ENCODE data around the gene DYSF. TPM values are rescaled to one million over a fixed set of nuclear protein-coding genes. Genes with fewer than 3 reads are reported as not detected.

Gene DYSF
- total and polyA plus RNA-seq, 2 donors (not counting 3 experiments of a cell fraction or from before 2014, with no cell fraction given), result 50.9 to 152 TPM

- POLR2A ChIA-PET, result no interaction called here
- Histone ChIP-seq H3K36me3 (ENCODE audit: control insufficient read depth in 2 of 2, extremely low read depth in 1 of 2, insufficient read depth in 2 of 2, low read length in 2 of 2) (peaks cover 2 to 34% of the 10 kb centered on the region in 2 experiments), H3K9me1 (replicated peaks; ENCODE audit: control insufficient read depth, extremely low read depth, insufficient read depth, low read length) (no peaks in the 10 kb centered on the region), H3K79me2 (ENCODE audit: control insufficient read depth, insufficient read depth, low read length) (no peaks in the 10 kb centered on the region), H3K9me3 (replicated peaks; ENCODE audit: control insufficient read depth, insufficient read depth, low read length) (no peaks in the 10 kb centered on the region), H3K27me3 (ENCODE audit: control insufficient read depth in 2 of 2, insufficient read depth in 2 of 2, low read length in 2 of 2) (no peaks in the 10 kb centered on the region), H3K27ac (ENCODE audit: insufficient read depth, low read depth, low read length) (no peak overlapping the region), H3K4me1 (ENCODE audit: control insufficient read depth, extremely low read depth, insufficient read depth, low read length) (peaks cover 7% of the 10 kb centered on the region), H4K20me1 (replicated peaks; ENCODE audit: control insufficient read depth, extremely low read depth, insufficient read depth, low read length) (no peaks in the 10 kb centered on the region), H3K9ac (replicated peaks; ENCODE audit: extremely low read depth, insufficient read depth, low read length) (no peak overlapping the region), H3K4me2 (ENCODE audit: insufficient read depth, low read length) (no peak overlapping the region), H3K4me3 (replicated peaks in 1 of 3; ENCODE audit: insufficient read depth in 1 of 3, low read depth in 1 of 3, low read length in 3 of 3) (no peak overlapping the region), H2AFZ (ENCODE audit: low read depth, low read length) (no peak overlapping the region)
- no TSS peak for BruUV-seq (replicated peaks)
- FAIRE-seq, result no peak
- dilution Hi-C loops (cut with MboI; ENCODE audit: extremely low pct_ligation_motif_present, low sequenced_read_pairs), result no loop called here
- TF ChIP-seq POLR2AphosphoS5 (IDR thresholded peaks at IDR 0.05; ENCODE audit: insufficient read depth, low read depth, low read length) (no peak), POLR2A (IDR thresholded peaks at IDR 0.05; ENCODE audit: low read depth, low read length) (no peak), JUN (IDR thresholded peaks at IDR 0.05; ENCODE audit: borderline replicate concordance, insufficient read depth, insufficient read length, low read depth) (no peak), FOS (IDR thresholded peaks at IDR 0.05; ENCODE audit: borderline replicate concordance, insufficient read depth, low read length) (no peak), GATA2 (IDR thresholded peaks at IDR 0.05; ENCODE audit: insufficient read depth, insufficient read length, low read depth, low read length) (no peak)
- TF ChIP-seq, protein P1, sequence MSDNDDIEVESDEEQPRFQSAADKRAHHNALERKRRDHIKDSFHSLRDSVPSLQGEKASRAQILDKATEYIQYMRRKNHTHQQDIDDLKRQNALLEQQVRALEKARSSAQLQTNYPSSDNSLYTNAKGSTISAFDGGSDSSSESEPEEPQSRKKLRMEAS (IDR thresholded peaks at IDR 0.05; ENCODE audit: insufficient read depth, insufficient read length), result no peak
- intact Hi-C loops (cut with micrococcal nuclease), result no loop called here
- no peak for DNase-seq (ENCODE audit: low read depth, low spot score)
- CTCF ChIA-PET, result interaction anchor here (1.3 kb wide), 1 partner anchor 80 kb away, joined by 3 read pairs; no protein-coding TSS in a partner anchor
Observed at GRCh38 chr2:71535526-71535925, 82.2 kb downstream of the DYSF start.

DNA sequence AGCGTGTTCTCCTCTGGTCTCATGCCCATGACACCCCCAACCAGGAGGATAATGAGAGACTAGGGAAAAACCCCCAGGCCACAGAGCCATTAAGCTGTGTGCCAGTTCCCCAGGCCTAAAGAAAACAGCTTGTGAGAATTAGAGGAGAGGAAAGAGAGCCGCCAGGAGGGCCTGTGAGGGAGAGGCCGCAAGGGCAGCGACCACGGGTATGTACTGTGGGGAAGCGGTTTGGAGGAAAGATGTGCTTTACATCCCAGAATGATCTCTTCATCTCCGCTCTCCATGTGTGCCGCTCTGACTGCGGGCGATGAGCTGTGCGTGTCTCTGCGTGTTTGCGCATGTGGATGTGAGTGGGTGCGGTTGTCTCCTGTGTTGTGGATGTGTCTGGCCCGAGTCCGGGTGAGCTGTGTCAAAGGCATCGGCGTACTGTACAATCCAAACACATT lies 82.9 kb downstream of the DYSF start:
- Histone ChIP-seq H3K36me3 (ENCODE audit: control insufficient read depth in 2 of 2, extremely low read depth in 1 of 2, insufficient read depth in 2 of 2, low read length in 2 of 2) (peaks cover 2 to 34% of the 10 kb centered on the region in 2 experiments), H3K79me2 (ENCODE audit: control insufficient read depth, insufficient read depth, low read length) (no peaks in the 10 kb centered on the region), H3K27ac (ENCODE audit: insufficient read depth, low read depth, low read length) (no peak overlapping the region), H2AFZ (ENCODE audit: low read depth, low read length) (no peak overlapping the region), H3K4me3 (replicated peaks in 1 of 3; ENCODE audit: insufficient read depth in 1 of 3, low read depth in 1 of 3, low read length in 3 of 3) (no peak overlapping the region), H3K9ac (replicated peaks; ENCODE audit: extremely low read depth, insufficient read depth, low read length) (no peak overlapping the region), H3K4me1 (ENCODE audit: control insufficient read depth, extremely low read depth, insufficient read depth, low read length) (peaks cover 4% of the 10 kb centered on the region), H3K9me3 (replicated peaks; ENCODE audit: control insufficient read depth, insufficient read depth, low read length) (no peaks in the 10 kb centered on the region), H3K4me2 (ENCODE audit: insufficient read depth, low read length) (no peak overlapping the region), H3K27me3 (ENCODE audit: control insufficient read depth in 2 of 2, insufficient read depth in 2 of 2, low read length in 2 of 2) (no peaks in the 10 kb centered on the region), H4K20me1 (replicated peaks; ENCODE audit: control insufficient read depth, extremely low read depth, insufficient read depth, low read length) (no peaks in the 10 kb centered on the region), H3K9me1 (replicated peaks; ENCODE audit: control insufficient read depth, extremely low read depth, insufficient read depth, low read length) (no peaks in the 10 kb centered on the region)
- FAIRE-seq, result no peak
- CTCF ChIA-PET, result interaction anchor here (1.3 kb wide), 1 partner anchor 81 kb away, joined by 3 read pairs; no protein-coding TSS in a partner anchor
- TF ChIP-seq POLR2AphosphoS5 (IDR thresholded peaks at IDR 0.05; ENCODE audit: insufficient read depth, low read depth, low read length), result no peak
- no peak for TF ChIP-seq GATA2 (IDR thresholded peaks at IDR 0.05; ENCODE audit: insufficient read depth, insufficient read length, low read depth, low read length)
- no peak for TF ChIP-seq MYC (IDR thresholded peaks at IDR 0.05; ENCODE audit: low read depth, low read length)
- TF ChIP-seq, protein P1 (IDR thresholded peaks at IDR 0.05; ENCODE audit: insufficient read depth, insufficient read length), result no peak
- TF ChIP-seq POLR2A (IDR thresholded peaks at IDR 0.05; ENCODE audit: low read depth, low read length), result no peak
- no peak for TF ChIP-seq EZH2 (IDR thresholded peaks at IDR 0.05; ENCODE audit: borderline replicate concordance, low read depth, low read length, severe bottlenecking)
- no peak for TF ChIP-seq JUN (IDR thresholded peaks at IDR 0.05; ENCODE audit: borderline replicate concordance, insufficient read depth, insufficient read length, low read depth)
- no peak for TF ChIP-seq FOS (IDR thresholded peaks at IDR 0.05; ENCODE audit: borderline replicate concordance, insufficient read depth, low read length)
- TF ChIP-seq, protein P2, sequence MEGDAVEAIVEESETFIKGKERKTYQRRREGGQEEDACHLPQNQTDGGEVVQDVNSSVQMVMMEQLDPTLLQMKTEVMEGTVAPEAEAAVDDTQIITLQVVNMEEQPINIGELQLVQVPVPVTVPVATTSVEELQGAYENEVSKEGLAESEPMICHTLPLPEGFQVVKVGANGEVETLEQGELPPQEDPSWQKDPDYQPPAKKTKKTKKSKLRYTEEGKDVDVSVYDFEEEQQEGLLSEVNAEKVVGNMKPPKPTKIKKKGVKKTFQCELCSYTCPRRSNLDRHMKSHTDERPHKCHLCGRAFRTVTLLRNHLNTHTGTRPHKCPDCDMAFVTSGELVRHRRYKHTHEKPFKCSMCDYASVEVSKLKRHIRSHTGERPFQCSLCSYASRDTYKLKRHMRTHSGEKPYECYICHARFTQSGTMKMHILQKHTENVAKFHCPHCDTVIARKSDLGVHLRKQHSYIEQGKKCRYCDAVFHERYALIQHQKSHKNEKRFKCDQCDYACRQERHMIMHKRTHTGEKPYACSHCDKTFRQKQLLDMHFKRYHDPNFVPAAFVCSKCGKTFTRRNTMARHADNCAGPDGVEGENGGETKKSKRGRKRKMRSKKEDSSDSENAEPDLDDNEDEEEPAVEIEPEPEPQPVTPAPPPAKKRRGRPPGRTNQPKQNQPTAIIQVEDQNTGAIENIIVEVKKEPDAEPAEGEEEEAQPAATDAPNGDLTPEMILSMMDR (IDR thresholded peaks at IDR 0.05; ENCODE audit: extremely low read depth in 1 of 2, insufficient read depth in 1 of 2, low read depth in 1 of 2, low read length in 2 of 2), result no peak
- dilution Hi-C loops (cut with MboI; ENCODE audit: extremely low pct_ligation_motif_present, low sequenced_read_pairs), result no loop called here
- BruUV-seq (replicated peaks), result no TSS peak
- POLR2A ChIA-PET, result no interaction called here
- DNase-seq (ENCODE audit: low read depth, low spot score), result no peak
- intact Hi-C loops (cut with micrococcal nuclease), result no loop called here

All from endothelial cell of umbilical vein (primary cell).